ENCODE results near the gene DYSF.
A peak's percentile ranks its signal among the peaks of the same experiment; 100 is the strongest.

The DYSF gene

DNA sequence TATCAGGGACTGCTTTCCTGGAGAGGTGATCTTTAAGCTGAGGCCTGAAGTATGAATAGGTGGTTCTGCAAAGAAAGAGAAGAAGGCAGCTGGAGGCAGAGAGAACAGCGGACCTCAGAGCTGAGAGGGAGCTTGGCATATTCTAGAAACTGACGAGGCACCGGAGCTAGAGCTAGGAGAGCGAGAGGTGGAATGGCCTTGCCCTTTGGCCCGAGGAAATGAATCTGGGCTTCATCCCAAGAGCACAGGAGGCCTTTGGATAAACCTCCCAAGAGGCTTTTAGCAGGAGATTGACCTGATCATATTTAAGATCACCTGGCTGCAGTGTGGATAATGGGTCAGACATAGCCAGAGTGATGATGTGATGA lies 7.9 kb downstream of the DYSF start:
- TF ChIP-seq CTCF (conservative IDR thresholded peaks at IDR 0.05; ENCODE audit: low read length): no peak
- H3K4me3 ChIP-seq (ENCODE audit: low read length): no peak overlapping the region
- DNase-seq (ENCODE audit: low read depth): no peak

DNA sequence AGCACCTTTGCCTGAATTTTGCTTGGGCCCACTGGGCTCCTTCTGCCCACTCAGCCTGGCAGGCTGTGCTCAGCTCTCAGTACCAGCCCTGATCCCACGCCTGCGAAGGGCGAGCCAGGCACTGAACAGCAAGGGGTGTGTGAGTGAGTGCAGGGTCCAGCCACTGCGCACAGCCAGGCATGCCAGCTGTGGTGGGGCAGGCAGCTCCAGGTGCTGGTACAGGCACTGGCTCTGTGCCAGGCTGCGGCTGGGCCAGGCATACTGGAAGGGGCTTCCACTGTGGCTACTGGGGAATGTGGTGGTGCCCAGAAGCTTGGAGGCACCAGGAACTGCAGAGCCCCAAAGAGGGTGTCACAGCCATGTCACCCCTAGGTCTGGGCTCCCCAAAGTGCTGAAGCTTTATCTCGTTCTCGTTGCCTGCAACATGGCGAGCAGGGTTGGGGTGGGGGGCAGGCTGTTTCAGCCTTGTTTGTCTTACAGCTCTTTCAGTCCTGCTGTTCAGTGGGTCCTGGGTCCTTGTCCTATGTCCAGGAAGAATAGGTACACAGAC lies 8.8 kb downstream of the DYSF start:
- no peak overlapping the region for H3K4me3 ChIP-seq (ENCODE audit: low read length)
- no peak for DNase-seq (ENCODE audit: low read depth)
- TF ChIP-seq CTCF (conservative IDR thresholded peaks at IDR 0.05; ENCODE audit: low read length): no peak

GRCh38 chr2:71462641-71463341 lies 9.4 kb downstream of the DYSF start:
- no peak overlapping the region for H3K4me3 ChIP-seq (ENCODE audit: low read length)
- no peak for DNase-seq (ENCODE audit: low read depth)
- TF ChIP-seq CTCF (conservative IDR thresholded peaks at IDR 0.05; ENCODE audit: low read length): no peak

DNA sequence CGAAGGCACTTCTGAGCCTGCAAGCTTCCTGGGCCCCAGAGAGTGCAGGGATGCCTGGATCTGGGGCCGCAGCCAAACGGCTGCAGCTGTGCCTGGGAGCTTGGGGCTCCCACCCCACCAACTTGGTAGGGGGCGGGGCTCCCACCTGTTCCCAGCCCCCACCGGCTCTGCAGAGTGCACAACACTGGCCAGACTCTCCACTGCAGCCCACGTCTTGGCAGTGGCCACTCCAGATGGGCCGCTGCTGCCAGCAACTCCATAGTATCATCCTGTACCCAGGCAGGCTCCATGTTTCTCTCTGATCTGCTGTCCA lies 9.9 kb downstream of the DYSF start:
- TF ChIP-seq CTCF (conservative IDR thresholded peaks at IDR 0.05; ENCODE audit: low read length): no peak
- no peak for DNase-seq (ENCODE audit: low read depth)
- no peak overlapping the region for H3K4me3 ChIP-seq (ENCODE audit: low read length)

DNA sequence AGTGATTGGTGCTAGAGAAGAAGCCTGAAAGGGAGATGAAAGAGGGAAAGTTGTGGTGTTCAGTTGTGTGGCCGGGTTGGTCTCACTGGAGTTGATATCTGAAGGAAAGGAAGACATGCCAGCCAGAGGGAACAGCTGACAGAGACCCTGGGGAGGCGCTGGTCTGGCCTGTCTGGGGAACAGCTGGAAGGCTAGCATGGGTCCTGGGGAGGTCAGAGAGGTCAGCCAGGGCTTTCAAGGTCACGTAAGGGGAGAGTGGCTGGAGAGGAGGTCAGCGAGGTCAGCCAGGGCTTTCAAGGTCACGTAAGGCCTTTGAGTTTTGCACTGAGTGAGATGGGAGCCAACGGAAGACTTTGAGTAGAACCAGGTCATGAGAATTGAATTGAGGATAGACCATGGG lies 11.0 kb downstream of the DYSF start:
- TF ChIP-seq CTCF (conservative IDR thresholded peaks at IDR 0.05; ENCODE audit: low read length): no peak
- no peak overlapping the region for H3K4me3 ChIP-seq (ENCODE audit: low read length)
- no peak for DNase-seq (ENCODE audit: low read depth)

GRCh38 chr2:71465356-71465755 lies 12.0 kb downstream of the DYSF start:
- H3K4me3 ChIP-seq (ENCODE audit: low read length): no peak overlapping the region
- TF ChIP-seq CTCF (conservative IDR thresholded peaks at IDR 0.05; ENCODE audit: low read length): no peak
- DNase-seq (ENCODE audit: low read depth): no peak

GRCh38 chr2:71465961-71466300 lies 12.6 kb downstream of the DYSF start:
- DNase-seq (ENCODE audit: low read depth): no peak
- peak overlapping the region; percentile 66 for H3K4me3 ChIP-seq (ENCODE audit: low read length)
- TF ChIP-seq CTCF (conservative IDR thresholded peaks at IDR 0.05; ENCODE audit: low read length): no peak
